ENCODE data around the gene KCNQ1. TPM values are rescaled to one million over a fixed set of nuclear protein-coding genes. Genes with fewer than 3 reads are reported as not detected.

Gene KCNQ1
- total RNA-seq, 1 experiment from 2014 or later: 2.5 TPM

- CTCF ChIA-PET: interaction anchor here (1.4 to 1.7 kb wide), 2 partner anchors 107 to 226 kb away, joined by 3 to 9 read pairs; no protein-coding TSS in a partner anchor
- no peak for DNase-seq (ENCODE audit: low spot score)
- ATAC-seq: no peak
- H3K27ac Mint-ChIP-seq: no peak overlapping the region
- H3K27me3 Mint-ChIP-seq (ENCODE audit: low read depth): no peaks in the 10 kb centered on the region
- no peaks in the 10 kb centered on the region for H3K36me3 Mint-ChIP-seq
- no peak overlapping the region for H3K4me3 Mint-ChIP-seq
- no peaks in the 10 kb centered on the region for H3K4me1 Mint-ChIP-seq
- no peak for TF ChIP-seq ZNF423 (CRISPR knock-in tag; IDR thresholded peaks at IDR 0.05)
- TF ChIP-seq SOX15 (CRISPR knock-in tag; IDR thresholded peaks at IDR 0.05): no peak
- no peak for TF ChIP-seq TP53 (CRISPR knock-in tag; IDR thresholded peaks at IDR 0.05)
- H3K9me3 Mint-ChIP-seq: no peaks in the 10 kb centered on the region
- POLR2A ChIA-PET: no interaction called here
Measured at GRCh38 chr11:2412323-2412722, 32.5 kb upstream of the KCNQ1 start.

DNA sequence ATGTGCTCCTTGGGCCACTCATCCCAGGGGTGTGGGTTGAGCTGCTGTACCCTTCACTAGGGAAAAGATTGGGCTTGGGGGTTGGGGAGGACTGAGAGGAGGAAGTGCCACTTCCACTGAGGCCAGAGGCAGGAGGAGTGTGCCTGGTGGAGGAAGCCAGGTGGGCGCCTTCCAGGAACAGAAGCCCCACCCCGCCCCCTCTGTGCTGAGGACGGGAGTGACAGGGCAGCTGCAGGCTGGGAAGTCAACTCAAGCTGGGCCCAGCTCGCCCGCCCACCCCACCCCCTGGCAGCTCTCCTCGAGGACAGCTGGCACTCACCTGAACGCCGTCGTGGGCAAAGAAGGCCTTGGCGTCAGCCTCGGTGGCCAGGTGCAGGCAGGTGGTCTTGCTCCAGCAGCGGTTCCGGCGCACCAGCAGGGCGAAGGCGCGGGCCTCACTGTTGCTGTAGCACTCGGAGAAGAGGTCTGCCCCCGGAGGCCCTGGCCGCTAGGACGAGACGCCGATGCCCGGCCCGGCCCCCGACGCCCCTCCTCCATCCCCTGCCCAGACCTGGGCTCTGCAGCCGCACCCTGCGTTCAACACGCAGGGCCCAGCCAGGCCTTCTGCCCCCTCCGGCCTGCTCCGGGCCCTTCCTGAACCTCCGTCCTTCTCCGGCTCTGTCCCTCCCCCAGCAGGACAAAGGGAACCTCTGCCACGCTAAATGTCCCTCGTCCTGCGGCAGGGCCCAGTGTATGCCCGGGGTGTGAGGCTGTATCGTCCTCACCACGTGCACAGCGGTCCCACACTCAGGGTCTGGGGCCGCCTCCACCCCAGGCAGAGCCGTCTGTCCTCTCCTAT lies 30.8 kb upstream of the KCNQ1 start:
- Mint-ChIP-seq H3K9me3 (no peaks in the 10 kb centered on the region), H3K27ac (no peak overlapping the region), H3K27me3 (ENCODE audit: low read depth) (no peaks in the 10 kb centered on the region), H3K4me3 (no peak overlapping the region), H3K4me1 (no peaks in the 10 kb centered on the region), H3K36me3 (no peaks in the 10 kb centered on the region)
- DNase-seq (ENCODE audit: low spot score): no peak
- POLR2A ChIA-PET: no interaction called here
- CTCF ChIA-PET: interaction anchor here (0.9 to 2.0 kb wide), 4 partner anchors 13 to 216 kb away, joined by 3 to 9 read pairs (median 6); partner anchors contain the start of gene TSSC4
- peak; percentile 15; the same call in 1 of the 2 replicates for ATAC-seq
- TF ChIP-seq, protein P1, sequence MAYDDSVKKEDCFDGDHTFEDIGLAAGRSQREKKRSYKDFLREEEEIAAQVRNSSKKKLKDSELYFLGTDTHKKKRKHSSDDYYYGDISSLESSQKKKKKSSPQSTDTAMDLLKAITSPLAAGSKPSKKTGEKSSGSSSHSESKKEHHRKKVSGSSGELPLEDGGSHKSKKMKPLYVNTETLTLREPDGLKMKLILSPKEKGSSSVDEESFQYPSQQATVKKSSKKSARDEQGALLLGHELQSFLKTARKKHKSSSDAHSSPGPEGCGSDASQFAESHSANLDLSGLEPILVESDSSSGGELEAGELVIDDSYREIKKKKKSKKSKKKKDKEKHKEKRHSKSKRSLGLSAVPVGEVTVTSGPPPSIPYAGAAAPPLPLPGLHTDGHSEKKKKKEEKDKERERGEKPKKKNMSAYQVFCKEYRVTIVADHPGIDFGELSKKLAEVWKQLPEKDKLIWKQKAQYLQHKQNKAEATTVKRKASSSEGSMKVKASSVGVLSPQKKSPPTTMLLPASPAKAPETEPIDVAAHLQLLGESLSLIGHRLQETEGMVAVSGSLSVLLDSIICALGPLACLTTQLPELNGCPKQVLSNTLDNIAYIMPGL (CRISPR knock-in tag; IDR thresholded peaks at IDR 0.05): no peak
- TF ChIP-seq NR2C2 (CRISPR knock-in tag; IDR thresholded peaks at IDR 0.05) (no peak), ZNF425 (CRISPR knock-in tag; conservative IDR thresholded peaks at IDR 0.05) (no peak), ZNF263 (CRISPR knock-in tag; IDR thresholded peaks at IDR 0.05; ENCODE audit: low read depth) (no peak), NFYB (CRISPR knock-in tag; conservative IDR thresholded peaks at IDR 0.05; ENCODE audit: low read depth) (no peak), MLX (CRISPR knock-in tag; IDR thresholded peaks at IDR 0.05) (no peak), NR1H2 (CRISPR knock-in tag; IDR thresholded peaks at IDR 0.05) (no peak), CTCF (IDR thresholded peaks at IDR 0.05) (no peak), SMAD4 (CRISPR knock-in tag; IDR thresholded peaks at IDR 0.05) (no peak), OVOL2 (CRISPR knock-in tag; IDR thresholded peaks at IDR 0.05; ENCODE audit: borderline replicate concordance) (no peak), JUN (CRISPR knock-in tag; IDR thresholded peaks at IDR 0.05) (no peak), ZNF396 (CRISPR knock-in tag; IDR thresholded peaks at IDR 0.05; ENCODE audit: borderline replicate concordance) (no peak), PRDM15 (CRISPR knock-in tag; IDR thresholded peaks at IDR 0.05) (no peak), EMX1 (CRISPR knock-in tag; IDR thresholded peaks at IDR 0.05) (no peak)
- TF ChIP-seq, protein P2, sequence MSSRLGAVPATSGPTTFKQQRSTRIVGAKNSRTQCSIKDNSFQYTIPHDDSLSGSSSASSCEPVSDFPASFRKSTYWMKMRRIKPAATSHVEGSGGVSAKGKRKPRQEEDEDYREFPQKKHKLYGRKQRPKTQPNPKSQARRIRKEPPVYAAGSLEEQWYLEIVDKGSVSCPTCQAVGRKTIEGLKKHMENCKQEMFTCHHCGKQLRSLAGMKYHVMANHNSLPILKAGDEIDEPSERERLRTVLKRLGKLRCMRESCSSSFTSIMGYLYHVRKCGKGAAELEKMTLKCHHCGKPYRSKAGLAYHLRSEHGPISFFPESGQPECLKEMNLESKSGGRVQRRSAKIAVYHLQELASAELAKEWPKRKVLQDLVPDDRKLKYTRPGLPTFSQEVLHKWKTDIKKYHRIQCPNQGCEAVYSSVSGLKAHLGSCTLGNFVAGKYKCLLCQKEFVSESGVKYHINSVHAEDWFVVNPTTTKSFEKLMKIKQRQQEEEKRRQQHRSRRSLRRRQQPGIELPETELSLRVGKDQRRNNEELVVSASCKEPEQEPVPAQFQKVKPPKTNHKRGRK (CRISPR knock-in tag; IDR thresholded peaks at IDR 0.05; ENCODE audit: borderline replicate concordance): no peak
- TF ChIP-seq, protein P3, sequence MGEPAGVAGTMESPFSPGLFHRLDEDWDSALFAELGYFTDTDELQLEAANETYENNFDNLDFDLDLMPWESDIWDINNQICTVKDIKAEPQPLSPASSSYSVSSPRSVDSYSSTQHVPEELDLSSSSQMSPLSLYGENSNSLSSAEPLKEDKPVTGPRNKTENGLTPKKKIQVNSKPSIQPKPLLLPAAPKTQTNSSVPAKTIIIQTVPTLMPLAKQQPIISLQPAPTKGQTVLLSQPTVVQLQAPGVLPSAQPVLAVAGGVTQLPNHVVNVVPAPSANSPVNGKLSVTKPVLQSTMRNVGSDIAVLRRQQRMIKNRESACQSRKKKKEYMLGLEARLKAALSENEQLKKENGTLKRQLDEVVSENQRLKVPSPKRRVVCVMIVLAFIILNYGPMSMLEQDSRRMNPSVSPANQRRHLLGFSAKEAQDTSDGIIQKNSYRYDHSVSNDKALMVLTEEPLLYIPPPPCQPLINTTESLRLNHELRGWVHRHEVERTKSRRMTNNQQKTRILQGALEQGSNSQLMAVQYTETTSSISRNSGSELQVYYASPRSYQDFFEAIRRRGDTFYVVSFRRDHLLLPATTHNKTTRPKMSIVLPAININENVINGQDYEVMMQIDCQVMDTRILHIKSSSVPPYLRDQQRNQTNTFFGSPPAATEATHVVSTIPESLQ (CRISPR knock-in tag; IDR thresholded peaks at IDR 0.05): no peak

Data from WTC11 (cell line).